K562 (cell line): ENCODE measurements around the gene RPLP2. TPM values are rescaled to one million over a fixed set of nuclear protein-coding genes. Genes with fewer than 3 reads are reported as not detected.

Source experiments
- ESRRA ChIP-seq: fragments of 450-650 bp; IDR thresholded peaks from 2 replicates; pipeline ENCODE4 v1.6.1; 2014; ENCODE audit warnings: low read depth, mild to moderate bottlenecking, moderate library complexity, borderline replicate concordance
- EZH2 ChIP-seq: IDR thresholded peaks from 2 replicates; pipeline ENCODE4 v1.6.1; 2012; ENCODE audit warnings: low read depth, mild to moderate bottlenecking, inconsistent platforms, low read length, borderline replicate concordance
- L3MBTL2 ChIP-seq: fragments of 450-650 bp; IDR thresholded peaks from 2 replicates; pipeline ENCODE4 v1.6.1; 2016; ENCODE audit warnings: mild to moderate bottlenecking, moderate library complexity
- RAD21 ChIP-seq, 2 experiments: fragments of 250-450 bp in 1 of 2; fragments of 450-650 bp in 1 of 2; sonication (Bioruptor Pico) in 1 of 2; formaldehyde crosslinking in 1 of 2; IDR thresholded peaks in 1 of 2; conservative IDR thresholded peaks in 1 of 2; 2 replicates each; pipeline versions ENCODE4 v1.4.0 to v1.8.0; 2020 to 2022; ENCODE audit warnings: mild to moderate bottlenecking in 2 of 2, moderate library complexity in 1 of 2
- SMARCE1 ChIP-seq: fragments of 450-650 bp; IDR thresholded peaks from 2 replicates; pipeline ENCODE4 v1.7.1; 2016; ENCODE audit warnings: mild to moderate bottlenecking
- SREBF1 ChIP-seq: fragments of 150-350 bp; IDR thresholded peaks from 2 replicates; pipeline ENCODE4 v1.6.1; 2014; ENCODE audit warnings: antibody characterized with exemption, low read depth, low read length, borderline replicate concordance
- TAF15 ChIP-seq: fragments of 200-400 bp; formaldehyde crosslinking; IDR thresholded peaks from 2 replicates; pipeline ENCODE4 v1.6.1; 2017; ENCODE audit warnings: mild to moderate bottlenecking, low read depth, low read length, moderate library complexity
- ZNF133 ChIP-seq: fragments of 250-450 bp; sonication (Bioruptor Pico); IDR thresholded peaks from 2 replicates; pipeline ENCODE4 v1.4.0; 2020; ENCODE audit warnings: mild to moderate bottlenecking
- ZNF584 ChIP-seq: fragments of 200-800 bp; sonication (Bioruptor generic); IDR thresholded peaks from 2 replicates; pipeline ENCODE4 v1.6.1; 2016; ENCODE audit warnings: low read depth, mild to moderate bottlenecking, missing genetic modification characterization, missing compliant biosample characterization
- polyA plus RNA-seq, 8 experiments: library from polyadenylated mRNA; depleted of rRNA in 4 of 8; stranded (reverse) in 5 of 8; unstranded in 3 of 8; fragments of >200 nt; fragmentation: Nextera tagmentation in 2 of 8; fragmentation: Illumina TruSeq in 1 of 8; extraction: Ambion mirVana in 2 of 8; extraction: Trizol in 1 of 8; gene quantifications; 2 replicates each; pipeline versions ENCODE4 v1.2.1 to v1.2.3, GENCODE V29; 2011 to 2014; ENCODE audit warnings: inconsistent platforms in 1 of 8, missing spikeins in 1 of 8
- total RNA-seq, 7 experiments: library from RNA; depleted of rRNA in 6 of 7; stranded (reverse); fragments of >200 nt in 6 of 7; fragmentation: Illumina TruSeq in 2 of 7; extraction: Trizol in 2 of 7; gene quantifications; 2 replicates each; pipeline versions ENCODE4 v1.2.1 to v1.2.3, GENCODE V29; 2011 to 2021; ENCODE audit warnings: low replicate concordance in 1 of 7
- TF ChIP-seq, protein P1 (sequence below), 2 experiments: fragments of 450-650 bp; IDR thresholded peaks; 2 replicates each; pipeline ENCODE4 v1.6.1; 2016
- TF ChIP-seq, protein P2 (sequence below): sonication (generic); formaldehyde crosslinking; IDR thresholded peaks from 2 replicates; pipeline ENCODE4 v1.8.1; 2023; ENCODE audit warnings: missing genetic modification reagents, mild to moderate bottlenecking, borderline replicate concordance

Gene RPLP2
- total and polyA plus RNA-seq, 9 of the 15 experiments (the other 6 are each of a cell fraction or from before 2014, with no cell fraction given) = 528 to 3,807 (median 1,633) TPM

DNA sequence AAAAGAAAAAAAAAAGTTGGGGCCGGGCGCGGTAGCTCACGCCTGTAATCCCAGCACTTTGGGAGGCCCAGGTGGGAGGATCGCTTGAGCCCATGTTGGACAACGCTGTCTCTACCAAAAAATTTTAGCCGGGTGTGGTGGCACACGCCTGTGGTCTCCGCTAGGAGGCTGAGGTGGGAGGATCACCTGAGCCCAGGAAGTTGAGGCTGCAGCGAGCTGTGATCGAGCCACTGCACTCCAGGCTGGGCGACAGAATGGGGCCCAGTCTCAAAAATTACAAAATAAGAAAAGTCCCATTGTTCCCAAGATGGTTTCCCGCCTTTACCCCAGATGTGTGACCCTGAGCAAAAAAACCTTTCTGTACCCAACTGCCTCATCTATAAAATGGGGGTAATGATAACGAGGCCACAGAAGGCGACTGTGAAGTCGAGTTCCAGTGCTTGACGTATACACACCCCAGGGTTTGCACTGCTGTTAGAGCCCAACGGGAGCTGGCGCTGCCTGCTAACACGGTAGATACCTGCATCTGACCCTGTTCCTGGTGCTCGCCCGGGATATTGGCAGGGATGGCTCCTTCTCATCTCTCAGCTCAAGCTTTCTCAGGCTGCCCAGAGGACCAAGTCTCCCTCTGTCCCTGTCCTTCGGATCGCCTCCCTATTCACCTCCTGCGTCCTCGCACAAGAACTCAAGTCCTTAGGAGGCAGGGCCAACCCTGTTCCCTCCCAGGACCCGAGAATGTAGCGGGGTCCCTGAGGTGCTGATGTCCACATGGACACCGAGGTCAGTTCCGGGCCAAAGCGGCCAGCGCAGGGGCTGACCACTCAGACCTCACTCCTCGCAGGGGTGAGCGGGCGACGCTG is 1.1 kb upstream of the RPLP2 start (continued):
- TF ChIP-seq RAD21 (CRISPR knock-in tag; conservative IDR thresholded peaks at IDR 0.05 in 1 of 2, IDR thresholded peaks at IDR 0.05 in 1 of 2) (0 out of 4 replicates have a peak, but pooled peaks of 1 of the 2 experiments have one; percentile 9), ESRRA (peak; percentile 41; the same call in 1 of the 2 replicates), ZNF133 (CRISPR knock-in tag) (no peak), SREBF1 (no peak), TAF15 (no peak), SMARCE1 (no peak), ZNF584 (peak; percentile 0; the same call in 1 of the 2 replicates), EZH2 (no peak), L3MBTL2 (no peak)
- TF ChIP-seq, protein P1, sequence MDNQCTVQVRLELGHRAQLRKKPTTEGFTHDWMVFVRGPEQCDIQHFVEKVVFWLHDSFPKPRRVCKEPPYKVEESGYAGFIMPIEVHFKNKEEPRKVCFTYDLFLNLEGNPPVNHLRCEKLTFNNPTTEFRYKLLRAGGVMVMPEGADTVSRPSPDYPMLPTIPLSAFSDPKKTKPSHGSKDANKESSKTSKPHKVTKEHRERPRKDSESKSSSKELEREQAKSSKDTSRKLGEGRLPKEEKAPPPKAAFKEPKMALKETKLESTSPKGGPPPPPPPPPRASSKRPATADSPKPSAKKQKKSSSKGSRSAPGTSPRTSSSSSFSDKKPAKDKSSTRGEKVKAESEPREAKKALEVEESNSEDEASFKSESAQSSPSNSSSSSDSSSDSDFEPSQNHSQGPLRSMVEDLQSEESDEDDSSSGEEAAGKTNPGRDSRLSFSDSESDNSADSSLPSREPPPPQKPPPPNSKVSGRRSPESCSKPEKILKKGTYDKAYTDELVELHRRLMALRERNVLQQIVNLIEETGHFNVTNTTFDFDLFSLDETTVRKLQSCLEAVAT (IDR thresholded peaks at IDR 0.05) = no peak; a peak in 1 of 4 replicates
- TF ChIP-seq, protein P2, sequence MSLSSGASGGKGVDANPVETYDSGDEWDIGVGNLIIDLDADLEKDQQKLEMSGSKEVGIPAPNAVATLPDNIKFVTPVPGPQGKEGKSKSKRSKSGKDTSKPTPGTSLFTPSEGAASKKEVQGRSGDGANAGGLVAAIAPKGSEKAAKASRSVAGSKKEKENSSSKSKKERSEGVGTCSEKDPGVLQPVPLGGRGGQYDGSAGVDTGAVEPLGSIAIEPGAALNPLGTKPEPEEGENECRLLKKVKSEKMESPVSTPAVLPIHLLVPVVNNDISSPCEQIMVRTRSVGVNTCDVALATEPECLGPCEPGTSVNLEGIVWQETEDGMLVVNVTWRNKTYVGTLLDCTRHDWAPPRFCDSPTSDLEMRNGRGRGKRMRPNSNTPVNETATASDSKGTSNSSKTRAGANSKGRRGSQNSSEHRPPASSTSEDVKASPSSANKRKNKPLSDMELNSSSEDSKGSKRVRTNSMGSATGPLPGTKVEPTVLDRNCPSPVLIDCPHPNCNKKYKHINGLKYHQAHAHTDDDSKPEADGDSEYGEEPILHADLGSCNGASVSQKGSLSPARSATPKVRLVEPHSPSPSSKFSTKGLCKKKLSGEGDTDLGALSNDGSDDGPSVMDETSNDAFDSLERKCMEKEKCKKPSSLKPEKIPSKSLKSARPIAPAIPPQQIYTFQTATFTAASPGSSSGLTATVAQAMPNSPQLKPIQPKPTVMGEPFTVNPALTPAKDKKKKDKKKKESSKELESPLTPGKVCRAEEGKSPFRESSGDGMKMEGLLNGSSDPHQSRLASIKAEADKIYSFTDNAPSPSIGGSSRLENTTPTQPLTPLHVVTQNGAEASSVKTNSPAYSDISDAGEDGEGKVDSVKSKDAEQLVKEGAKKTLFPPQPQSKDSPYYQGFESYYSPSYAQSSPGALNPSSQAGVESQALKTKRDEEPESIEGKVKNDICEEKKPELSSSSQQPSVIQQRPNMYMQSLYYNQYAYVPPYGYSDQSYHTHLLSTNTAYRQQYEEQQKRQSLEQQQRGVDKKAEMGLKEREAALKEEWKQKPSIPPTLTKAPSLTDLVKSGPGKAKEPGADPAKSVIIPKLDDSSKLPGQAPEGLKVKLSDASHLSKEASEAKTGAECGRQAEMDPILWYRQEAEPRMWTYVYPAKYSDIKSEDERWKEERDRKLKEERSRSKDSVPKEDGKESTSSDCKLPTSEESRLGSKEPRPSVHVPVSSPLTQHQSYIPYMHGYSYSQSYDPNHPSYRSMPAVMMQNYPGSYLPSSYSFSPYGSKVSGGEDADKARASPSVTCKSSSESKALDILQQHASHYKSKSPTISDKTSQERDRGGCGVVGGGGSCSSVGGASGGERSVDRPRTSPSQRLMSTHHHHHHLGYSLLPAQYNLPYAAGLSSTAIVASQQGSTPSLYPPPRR (CRISPR knock-in tag) = 0 out of 2 replicates have a peak, but pooled peaks have one; percentile 12
